Smooth muscle cell (in vitro differentiated cells): ENCODE measurements around the gene TTBK2. TPM values are rescaled to one million over a fixed set of nuclear protein-coding genes. Genes with fewer than 3 reads are reported as not detected.

ENCODE experiments used
- DNase-seq: peaks from one replicate; lab custom pipeline; 2025; ENCODE audit not compliant: unreplicated experiment; lab: John Stamatoyannopoulos, UW
- H2AFZ ChIP-seq: fragments of 200-600 bp; sonication (generic); 2 replicates; pipeline ENCODE4 v1.6.0; 2016; ENCODE audit warnings: antibody characterized with exemption, low read depth, mild to moderate bottlenecking
- H3F3A ChIP-seq: fragments of 200-600 bp; sonication (generic); 2 replicates; pipeline ENCODE4 v1.6.0; 2017; ENCODE audit warnings: antibody characterized with exemption, low read depth
- H3K27ac ChIP-seq: fragments of 200-600 bp; sonication (generic); 2 replicates; pipeline ENCODE4 v1.5.1; 2016; ENCODE audit warnings: low read depth, mild to moderate bottlenecking
- H3K27me3 ChIP-seq: fragments of 200-600 bp; sonication (generic); 2 replicates; pipeline ENCODE4 v1.6.1; 2016; ENCODE audit warnings: low read depth, mild to moderate bottlenecking
- H3K36me3 ChIP-seq: fragments of 200-600 bp; sonication (generic); 2 replicates; pipeline ENCODE4 v1.5.1; 2016; ENCODE audit warnings: low read depth
- H3K4me1 ChIP-seq: fragments of 200-600 bp; sonication (generic); 2 replicates; pipeline ENCODE4 v1.5.1; 2016; ENCODE audit warnings: low read depth
- H3K4me2 ChIP-seq: fragments of 200-600 bp; sonication (generic); 2 replicates; pipeline ENCODE4 v1.6.0; 2016; ENCODE audit warnings: mild to moderate bottlenecking
- H3K4me3 ChIP-seq: fragments of 200-600 bp; sonication (generic); 2 replicates; pipeline ENCODE4 v1.5.1; 2016; ENCODE audit warnings: mild to moderate bottlenecking
- H3K79me2 ChIP-seq: fragments of 200-600 bp; sonication (generic); 2 replicates; pipeline ENCODE4 v1.6.0; 2016; ENCODE audit warnings: low read depth, mild to moderate bottlenecking
- H3K9ac ChIP-seq: fragments of 200-600 bp; sonication (generic); 2 replicates; pipeline ENCODE4 v1.6.0; 2016; ENCODE audit warnings: low read depth
- H3K9me3 ChIP-seq: fragments of 200-600 bp; sonication (generic); replicated peaks from 2 replicates; pipeline ENCODE4 v1.5.1; 2016; ENCODE audit warnings: low read depth
- H4K20me1 ChIP-seq: fragments of 200-600 bp; sonication (generic); 2 replicates; pipeline ENCODE4 v1.6.0; 2016; ENCODE audit warnings: low read depth
- CTCF ChIP-seq: fragments of 200-600 bp; sonication (generic); IDR thresholded peaks from 2 replicates; pipeline ENCODE4 v1.5.1; 2017; ENCODE audit warnings: borderline replicate concordance, mild to moderate bottlenecking, antibody characterized with exemption; ENCODE audit not compliant: insufficient read depth, poor library complexity, severe bottlenecking
- WGBS: methylation state at CpG from one replicate; pipeline ENCODE4 v1.1.7; 2016; ENCODE audit warnings: low lambda C conversion rate; 5-methylcytosine and 5-hydroxymethylcytosine counted together
- polyA plus RNA-seq: library from polyadenylated mRNA; unstranded; fragments of >200 nt; fragmentation: Nextera tagmentation; extraction: Ambion mirVana; gene quantifications from 2 replicates; pipeline ENCODE4 v1.2.1, GENCODE V29; 2016
- total RNA-seq: library from RNA; depleted of rRNA; stranded (reverse); fragments of >200 nt; gene quantifications from 2 replicates; pipeline ENCODE4 v1.2.3, GENCODE V29; 2014

TTBK2 gene
- total and polyA plus RNA-seq, 2 experiments from 2014 or later = 6.6 to 11.1 TPM

- no peaks in the 10 kb centered on the region for H3K4me1 ChIP-seq
- DNase-seq = no peak
- H3K9me3 ChIP-seq = no peaks in the 10 kb centered on the region
- H3K27me3 ChIP-seq = no peaks in the 10 kb centered on the region
- 98% methylated on average over 1 of the region's 1 CpG for WGBS
- no peak overlapping the region for H3K9ac ChIP-seq
- H4K20me1 ChIP-seq = no peaks in the 10 kb centered on the region
- no peak for TF ChIP-seq CTCF
- H2AFZ ChIP-seq = no peak overlapping the region
- H3K4me3 ChIP-seq = no peak overlapping the region
- no peak overlapping the region for H3K27ac ChIP-seq
- H3K36me3 ChIP-seq = no peaks in the 10 kb centered on the region
- no peak overlapping the region for H3K4me2 ChIP-seq
- no peaks in the 10 kb centered on the region for H3K79me2 ChIP-seq
- peaks cover 4% of the 10 kb centered on the region for H3F3A ChIP-seq
Measured at GRCh38 chr15:42744195-42744594, 176.4 kb downstream of the TTBK2 start.

GRCh38 chr15:42742149-42742548, 178.4 kb downstream of the TTBK2 start:
- no peaks in the 10 kb centered on the region for H3K9me3 ChIP-seq
- 68% methylated on average over 4 of the region's 4 CpGs for WGBS
- no peaks in the 10 kb centered on the region for H3K27me3 ChIP-seq
- TF ChIP-seq CTCF = no peak
- peaks cover 9% of the 10 kb centered on the region for H3F3A ChIP-seq
- peak overlapping the region; percentile 33 for H3K4me2 ChIP-seq
- no peak for DNase-seq
- no peaks in the 10 kb centered on the region for H3K4me1 ChIP-seq
- H3K27ac ChIP-seq = peak overlapping the region; percentile 33
- H3K9ac ChIP-seq = no peak overlapping the region
- H2AFZ ChIP-seq = no peak overlapping the region
- no peaks in the 10 kb centered on the region for H4K20me1 ChIP-seq
- no peaks in the 10 kb centered on the region for H3K36me3 ChIP-seq
- peaks cover 5% of the 10 kb centered on the region for H3K79me2 ChIP-seq
- H3K4me3 ChIP-seq = no peak overlapping the region

- no peaks in the 10 kb centered on the region for H3K27me3 ChIP-seq
Measured at GRCh38 chr15:42741710-42742109, 178.9 kb downstream of the TTBK2 start.

More at GRCh38 chr15:42741710-42742109, 178.9 kb downstream of the TTBK2 start:
- no peak for DNase-seq
- Histone ChIP-seq H3K36me3 (no peaks in the 10 kb centered on the region), H3K9me3 (no peaks in the 10 kb centered on the region), H3K27ac (peak overlapping the region; percentile 33), H3K4me2 (peak overlapping the region; percentile 33), H2AFZ (no peak overlapping the region), H3K9ac (no peak overlapping the region), H3F3A (peaks cover 9% of the 10 kb centered on the region), H4K20me1 (no peaks in the 10 kb centered on the region), H3K4me3 (no peak overlapping the region), H3K4me1 (no peaks in the 10 kb centered on the region), H3K79me2 (peaks cover 5% of the 10 kb centered on the region)
- no peak for TF ChIP-seq CTCF
- 45% methylated on average over 2 of the region's 2 CpGs for WGBS
